K562 (cell line): ENCODE results near the gene ACSM6. TPM values are rescaled to one million over a fixed set of nuclear protein-coding genes. Genes with fewer than 3 reads are reported as not detected.

Experiments
- ADNP ChIP-seq: fragments of 200-800 bp; sonication (Bioruptor generic); IDR thresholded peaks from 2 replicates; pipeline ENCODE4 v1.6.1; 2016; ENCODE audit warnings: missing genetic modification characterization, missing compliant biosample characterization
- ATF7 ChIP-seq: fragments of 450-650 bp; IDR thresholded peaks from 2 replicates; pipeline ENCODE4 v1.7.1; 2014; ENCODE audit warnings: mild to moderate bottlenecking, moderate library complexity
- C11orf30 ChIP-seq: fragments of 450-650 bp; IDR thresholded peaks from 2 replicates; pipeline ENCODE4 v1.6.1; 2016; ENCODE audit warnings: low read depth, mild to moderate bottlenecking
- CC2D1A ChIP-seq: fragments of 450-650 bp; IDR thresholded peaks from 2 replicates; pipeline ENCODE4 v1.6.1; 2017; ENCODE audit warnings: mild to moderate bottlenecking
- DDX20 ChIP-seq: fragments of 450-650 bp; IDR thresholded peaks from 2 replicates; pipeline ENCODE4 v1.6.1; 2016; ENCODE audit warnings: missing genetic modification characterization, low read depth, mild to moderate bottlenecking, missing compliant biosample characterization, moderate library complexity
- DIDO1 ChIP-seq: fragments of 450-650 bp; IDR thresholded peaks from 2 replicates; pipeline ENCODE4 v1.6.1; 2016; ENCODE audit warnings: low read depth, missing biosample characterization, missing genetic modification characterization
- E2F8 ChIP-seq: fragments of 450-650 bp; IDR thresholded peaks from 2 replicates; pipeline ENCODE4 v1.7.1; 2018; ENCODE audit warnings: mild to moderate bottlenecking, low read depth; ENCODE audit not compliant: partially characterized antibody
- ELK1 ChIP-seq: sonication (generic); formaldehyde crosslinking; IDR thresholded peaks from 2 replicates; pipeline ENCODE4 v1.8.1; 2022; ENCODE audit warnings: missing genetic modification reagents
- FOS ChIP-seq: IDR thresholded peaks from 3 replicates; pipeline ENCODE4 v1.6.1; 2011; ENCODE audit not compliant: insufficient read length; ENCODE audit errors: extremely low read depth
- FOXJ2 ChIP-seq: fragments of 200-800 bp; sonication (Bioruptor generic); IDR thresholded peaks from 2 replicates; pipeline ENCODE4 v1.6.1; 2016; ENCODE audit warnings: missing genetic modification characterization, missing compliant biosample characterization
- FOXJ3 ChIP-seq: sonication (generic); formaldehyde crosslinking; IDR thresholded peaks from 2 replicates; pipeline ENCODE4 v1.4.0; 2020; ENCODE audit warnings: mild to moderate bottlenecking, missing genetic modification reagents
- GABPB1 ChIP-seq: sonication (generic); formaldehyde crosslinking; IDR thresholded peaks from 2 replicates; pipeline ENCODE4 v1.8.0; 2022; ENCODE audit warnings: mild to moderate bottlenecking, missing genetic modification reagents
- KDM5B ChIP-seq: fragments of 200-600 bp; sonication (generic); IDR thresholded peaks from 2 replicates; pipeline ENCODE4 v1.6.1; 2012; ENCODE audit warnings: low read depth, mild to moderate bottlenecking, moderate library complexity, low read length, control low read depth, inconsistent platforms; ENCODE audit not compliant: insufficient replicate concordance
- RBM17 ChIP-seq: fragments of 200-400 bp; formaldehyde crosslinking; IDR thresholded peaks from 2 replicates; pipeline ENCODE4 v1.6.1; 2017; ENCODE audit warnings: low read depth, mild to moderate bottlenecking, low read length, borderline replicate concordance
- RNF2 ChIP-seq: sonication (generic); IDR thresholded peaks from 2 replicates; pipeline ENCODE4 v1.6.1; 2016
- TBP ChIP-seq: optimal IDR thresholded peaks from 2 replicates; pipeline ENCODE3; 2011; ENCODE audit warnings: low read depth, low read length, improper control_type of control experiment
- TEAD2 ChIP-seq: fragments of 450-650 bp; IDR thresholded peaks from 2 replicates; pipeline ENCODE4 v1.6.1; 2016; ENCODE audit warnings: missing genetic modification characterization, control low read depth, missing compliant biosample characterization
- ZBTB5 ChIP-seq: fragments of 450-650 bp; IDR thresholded peaks from 2 replicates; pipeline ENCODE4 v1.6.1; 2017; ENCODE audit warnings: antibody characterized with exemption
- ZNF280B ChIP-seq: fragments of 250-450 bp; sonication (Bioruptor Pico); IDR thresholded peaks from 2 replicates; pipeline ENCODE4 v1.5.1; 2021; ENCODE audit warnings: mild to moderate bottlenecking
- ZNF655 ChIP-seq: fragments of 250-450 bp; sonication (Bioruptor Pico); IDR thresholded peaks from 2 replicates; pipeline ENCODE4 v1.5.0; 2021
- ZNF764 ChIP-seq: fragments of 250-450 bp; sonication (Bioruptor Pico); IDR thresholded peaks from 2 replicates; pipeline ENCODE4 v1.4.0; 2020; ENCODE audit warnings: low read depth, mild to moderate bottlenecking, moderate library complexity
- polyA plus RNA-seq, 8 experiments: library from polyadenylated mRNA; depleted of rRNA in 4 of 8; stranded (reverse) in 5 of 8; unstranded in 3 of 8; fragments of >200 nt; fragmentation: Nextera tagmentation in 2 of 8; fragmentation: Illumina TruSeq in 1 of 8; extraction: Ambion mirVana in 2 of 8; extraction: Trizol in 1 of 8; gene quantifications; 2 replicates each; pipeline versions ENCODE4 v1.2.1 to v1.2.3, GENCODE V29; 2011 to 2014; ENCODE audit warnings: inconsistent platforms in 1 of 8, missing spikeins in 1 of 8
- total RNA-seq, 7 experiments: library from RNA; depleted of rRNA in 6 of 7; stranded (reverse); fragments of >200 nt in 6 of 7; fragmentation: Illumina TruSeq in 2 of 7; extraction: Trizol in 2 of 7; gene quantifications; 2 replicates each; pipeline versions ENCODE4 v1.2.1 to v1.2.3, GENCODE V29; 2011 to 2021; ENCODE audit warnings: low replicate concordance in 1 of 7

ACSM6 gene
- total and polyA plus RNA-seq, 9 of the 15 experiments (the other 6 are each of a cell fraction or from before 2014, with no cell fraction given), result not detected

- TF ChIP-seq DDX20 (tag) (no peak), TBP (no peak), FOXJ3 (CRISPR knock-in tag) (peak; percentile 97), E2F8 (no peak), ADNP (tag) (no peak), ZNF655 (CRISPR knock-in tag) (no peak), FOXJ2 (tag) (peak; percentile 100), FOS (no peak), ATF7 (peak; percentile 99), CC2D1A (no peak), RNF2 (peak; percentile 29; the same call in 1 of the 2 replicates), ELK1 (CRISPR knock-in tag) (no peak), C11orf30 (no peak), DIDO1 (no peak), GABPB1 (CRISPR knock-in tag) (no peak), TEAD2 (tag) (no peak), KDM5B (no peak), ZNF280B (no peak), RBM17 (no peak), ZBTB5 (no peak), ZNF764 (CRISPR knock-in tag) (no peak)
Observed at GRCh38 chr10:95266674-95267095, 72.6 kb downstream of the ACSM6 start (continued).
